GM12878 (cell line): Measurements from ENCODE around the gene ITGA8. TPM values are rescaled to one million over a fixed set of nuclear protein-coding genes. Genes with fewer than 3 reads are reported as not detected.

ENCODE experiments used
- ATAC-seq: fragments of 200-7000 bp; cut with Tn5 transposase; 3 replicates; pipeline ENCODE4 v1.9.1; 2020; ENCODE audit warnings: mild to moderate bottlenecking, moderate library complexity
- BruUV-seq: library from RNA; stranded (reverse); fragments of 400-500 nt; replicated peaks from 2 replicates; lab custom pipeline; 2021; lab: Mats Ljungman, UMichigan
- CTCF ChIA-PET: fragments of 300-600 bp; sonication (Branson Sonifier 250); formaldehyde crosslinking; extraction: SDS; loops from one replicate; lab custom pipeline; 2021; ENCODE audit warnings: inconsistent platforms; lab: Yijun Ruan, JAX
- POLR2A ChIA-PET: fragments of 350-600 bp; formaldehyde crosslinking; extraction: SDS; loops from one replicate; lab custom pipeline; 2021; ENCODE audit warnings: inconsistent platforms; lab: Charles Lee
- RAD21 ChIA-PET: fragments of 300-600 bp; sonication (Branson Sonifier 250); formaldehyde crosslinking; loops from one replicate; lab custom pipeline; 2023; ENCODE audit warnings: antibody characterized with exemption; ENCODE audit not compliant: unreplicated experiment; lab: Charles Lee
- SMC1A ChIA-PET: fragments of 300-600 bp; sonication (Branson Sonifier 250); formaldehyde crosslinking; loops from one replicate; lab custom pipeline; 2023; ENCODE audit not compliant: unreplicated experiment, uncharacterized antibody; lab: Charles Lee
- DNase-seq: peaks from one replicate; pipeline ENCODE4 v3.0.0-alpha.2; 2011; ENCODE audit warnings: low read depth, low spot score
- FAIRE-seq: peaks from 3 replicates; lab custom pipeline; 2011; peaks lifted over from hg19 to GRCh38; lab: Jason Lieb, UNC
- H2AFZ ChIP-seq: 2 replicates; pipeline ENCODE4 v1.6.0; 2011; ENCODE audit warnings: low read depth, low read length, control low read depth; ENCODE audit not compliant: control insufficient read depth
- H3K27ac ChIP-seq: 2 replicates; pipeline ENCODE4 v1.5.1; 2011; ENCODE audit warnings: control low read depth; ENCODE audit not compliant: control insufficient read depth, insufficient read depth
- H3K27me3 ChIP-seq, 2 experiments: replicated peaks in 1 of 2; 2 replicates each; pipeline versions ENCODE4 v1.6.0 to v1.6.1; 2011; ENCODE audit warnings: low read length in 1 of 2; ENCODE audit not compliant: control insufficient read depth in 2 of 2, insufficient read depth in 2 of 2
- H3K36me3 ChIP-seq, 2 experiments: 2 replicates each; pipeline ENCODE4 v1.5.1; 2011; ENCODE audit warnings: low read length in 1 of 2; ENCODE audit not compliant: control insufficient read depth in 2 of 2, insufficient read depth in 2 of 2
- H3K4me1 ChIP-seq: 2 replicates; pipeline ENCODE4 v1.6.1; 2011; ENCODE audit warnings: mild to moderate bottlenecking, low read length, moderate library complexity, mixed read lengths; ENCODE audit not compliant: control insufficient read depth, insufficient read depth
- H3K4me2 ChIP-seq: 2 replicates; pipeline ENCODE4 v1.6.0; 2011; ENCODE audit warnings: control low read depth; ENCODE audit not compliant: control insufficient read depth, insufficient read depth
- H3K4me3 ChIP-seq: fragments of 200-600 bp; sonication (generic); 2 replicates; pipeline ENCODE4 v1.5.1; 2016
- H3K79me2 ChIP-seq: 2 replicates; pipeline ENCODE4 v1.6.0; 2011; ENCODE audit warnings: low read length; ENCODE audit not compliant: control insufficient read depth, insufficient read depth
- H3K9ac ChIP-seq: 2 replicates; pipeline ENCODE4 v1.8.0; 2011; ENCODE audit warnings: low read length, control low read depth, mixed read lengths; ENCODE audit not compliant: control insufficient read depth, insufficient read depth
- H3K9me3 ChIP-seq: replicated peaks from 3 replicates; pipeline ENCODE4 v1.5.1; 2011; ENCODE audit warnings: mild to moderate bottlenecking, low read length; ENCODE audit not compliant: control insufficient read depth, insufficient read depth
- H4K20me1 ChIP-seq: 2 replicates; pipeline ENCODE4 v1.6.0; 2011; ENCODE audit not compliant: control insufficient read depth, insufficient read depth
- ASH2L ChIP-seq: fragments of 300-600, 200-600 bp; sonication (generic); IDR thresholded peaks from 2 replicates; pipeline ENCODE4 v1.6.1; 2017; ENCODE audit warnings: low read depth, mild to moderate bottlenecking, borderline replicate concordance
- BCL11A ChIP-seq: IDR thresholded peaks from 2 replicates; pipeline ENCODE4 v1.6.1; 2011; ENCODE audit warnings: low read depth, low read length
- DPF2 ChIP-seq: fragments of 450-650 bp; IDR thresholded peaks from 2 replicates; pipeline ENCODE4 v1.6.1; 2017; ENCODE audit warnings: mild to moderate bottlenecking
- HDAC2 ChIP-seq: fragments of 200-600 bp; sonication (generic); IDR thresholded peaks from 2 replicates; pipeline ENCODE4 v1.6.1; 2017
- POLR2A ChIP-seq: IDR thresholded peaks from 2 replicates; pipeline ENCODE4 v1.6.1; 2011; ENCODE audit warnings: low read depth, mild to moderate bottlenecking, low read length
- SMARCA5 ChIP-seq: fragments of 450-650 bp; IDR thresholded peaks from 2 replicates; pipeline ENCODE4 v1.6.1; 2017; ENCODE audit warnings: mild to moderate bottlenecking
- ZNF687 ChIP-seq: fragments of 450-650 bp; IDR thresholded peaks from 2 replicates; pipeline ENCODE4 v1.6.1; 2017; ENCODE audit warnings: mild to moderate bottlenecking, moderate library complexity
- in situ Hi-C: fragments of 300-500 bp; cut with MboI; formaldehyde crosslinking; loops from 9 replicates; pipeline ENCODE4 v1.14.3; 2018; ENCODE audit warnings: mixed read lengths
- intact Hi-C: fragments of 100-400 bp; cut with micrococcal nuclease; formaldehyde crosslinking; loops from one replicate; pipeline ENCODE4 v1.14.2; 2022; ENCODE audit not compliant: unreplicated experiment
- polyA plus RNA-seq, 11 experiments: library from polyadenylated mRNA; depleted of rRNA in 4 of 11; unstranded in 6 of 11; stranded (reverse) in 5 of 11; fragments of >200 nt; fragmentation: Nextera tagmentation in 4 of 11; fragmentation: Illumina TruSeq in 1 of 11; extraction: Ambion mirVana in 4 of 11; extraction: Trizol in 1 of 11; gene quantifications; 1 replicate in 1 of 11; 2 replicates in 10 of 11; pipeline versions ENCODE4 v1.2.1 to v1.2.3, GENCODE V29; 2011 to 2016; ENCODE audit warnings: inconsistent platforms in 2 of 11, missing spikeins in 2 of 11, low read depth in 1 of 11
- total RNA-seq, 4 experiments: library from RNA; depleted of rRNA in 3 of 4; stranded (reverse); fragments of >200 nt in 3 of 4; fragmentation: Illumina TruSeq in 1 of 4; extraction: Trizol in 1 of 4; gene quantifications; 2 replicates each; pipeline versions ENCODE4 v1.2.1 to v1.2.3, GENCODE V29; 2013 to 2021
- TF ChIP-seq, protein P1 (sequence below): fragments of 450-650 bp; IDR thresholded peaks from 2 replicates; pipeline ENCODE4 v1.6.1; 2016; ENCODE audit warnings: mild to moderate bottlenecking, moderate library complexity, borderline replicate concordance
- TF ChIP-seq, protein P2 (sequence below), 3 experiments: IDR thresholded peaks in 2 of 3; conservative IDR thresholded peaks in 1 of 3; 2 replicates each; pipeline ENCODE4 v1.5.1; 2011; ENCODE audit warnings: low read depth in 3 of 3, low read length in 3 of 3, mild to moderate bottlenecking in 3 of 3, control low read depth in 2 of 3, moderate library complexity in 2 of 3, inconsistent platforms in 1 of 3, mixed read lengths in 1 of 3; ENCODE audit not compliant: control insufficient read depth in 2 of 3, insufficient read depth in 1 of 3; ENCODE audit errors: extremely low read depth in 1 of 3
- TF ChIP-seq, protein P3 (sequence below): fragments of 450-650 bp; conservative IDR thresholded peaks from 2 replicates; pipeline ENCODE4 v1.6.1; 2017; ENCODE audit warnings: mild to moderate bottlenecking, moderate library complexity

Gene ITGA8
- total and polyA plus RNA-seq, 10 of the 15 experiments (the other 5 are each of a cell fraction or from before 2014, with no cell fraction given): 0.03 TPM; not detected in 9

- intact Hi-C loops: no loop called here
- SMC1A ChIA-PET: no interaction called here
- Histone ChIP-seq H3K36me3 (no peaks in the 10 kb centered on the region), H4K20me1 (no peaks in the 10 kb centered on the region), H2AFZ (no peak overlapping the region), H3K9me3 (no peaks in the 10 kb centered on the region), H3K27ac (no peak overlapping the region), H3K27me3 (no peaks in the 10 kb centered on the region; a peak in 1 of 4 replicates), H3K4me2 (no peak overlapping the region), H3K9ac (no peak overlapping the region), H3K4me1 (no peaks in the 10 kb centered on the region), H3K79me2 (no peaks in the 10 kb centered on the region), H3K4me3 (no peak overlapping the region)
- DNase-seq (no peak), FAIRE-seq (no peak), ATAC-seq (no peak)
- in situ Hi-C loops: no loop called here
- no TSS peak for BruUV-seq
- CTCF ChIA-PET: no interaction called here
- RAD21 ChIA-PET: no interaction called here
- POLR2A ChIA-PET: no interaction called here
- TF ChIP-seq ZNF687 (no peak), DPF2 (no peak), POLR2A (no peak), BCL11A (no peak), SMARCA5 (no peak), ASH2L (no peak), HDAC2 (no peak)
- TF ChIP-seq, protein P1, sequence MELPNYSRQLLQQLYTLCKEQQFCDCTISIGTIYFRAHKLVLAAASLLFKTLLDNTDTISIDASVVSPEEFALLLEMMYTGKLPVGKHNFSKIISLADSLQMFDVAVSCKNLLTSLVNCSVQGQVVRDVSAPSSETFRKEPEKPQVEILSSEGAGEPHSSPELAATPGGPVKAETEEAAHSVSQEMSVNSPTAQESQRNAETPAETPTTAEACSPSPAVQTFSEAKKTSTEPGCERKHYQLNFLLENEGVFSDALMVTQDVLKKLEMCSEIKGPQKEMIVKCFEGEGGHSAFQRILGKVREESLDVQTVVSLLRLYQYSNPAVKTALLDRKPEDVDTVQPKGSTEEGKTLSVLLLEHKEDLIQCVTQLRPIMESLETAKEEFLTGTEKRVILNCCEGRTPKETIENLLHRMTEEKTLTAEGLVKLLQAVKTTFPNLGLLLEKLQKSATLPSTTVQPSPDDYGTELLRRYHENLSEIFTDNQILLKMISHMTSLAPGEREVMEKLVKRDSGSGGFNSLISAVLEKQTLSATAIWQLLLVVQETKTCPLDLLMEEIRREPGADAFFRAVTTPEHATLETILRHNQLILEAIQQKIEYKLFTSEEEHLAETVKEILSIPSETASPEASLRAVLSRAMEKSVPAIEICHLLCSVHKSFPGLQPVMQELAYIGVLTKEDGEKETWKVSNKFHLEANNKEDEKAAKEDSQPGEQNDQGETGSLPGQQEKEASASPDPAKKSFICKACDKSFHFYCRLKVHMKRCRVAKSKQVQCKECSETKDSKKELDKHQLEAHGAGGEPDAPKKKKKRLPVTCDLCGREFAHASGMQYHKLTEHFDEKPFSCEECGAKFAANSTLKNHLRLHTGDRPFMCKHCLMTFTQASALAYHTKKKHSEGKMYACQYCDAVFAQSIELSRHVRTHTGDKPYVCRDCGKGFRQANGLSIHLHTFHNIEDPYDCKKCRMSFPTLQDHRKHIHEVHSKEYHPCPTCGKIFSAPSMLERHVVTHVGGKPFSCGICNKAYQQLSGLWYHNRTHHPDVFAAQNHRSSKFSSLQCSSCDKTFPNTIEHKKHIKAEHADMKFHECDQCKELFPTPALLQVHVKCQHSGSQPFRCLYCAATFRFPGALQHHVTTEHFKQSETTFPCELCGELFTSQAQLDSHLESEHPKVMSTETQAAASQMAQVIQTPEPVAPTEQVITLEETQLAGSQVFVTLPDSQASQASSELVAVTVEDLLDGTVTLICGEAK: no peak
- TF ChIP-seq, protein P2, sequence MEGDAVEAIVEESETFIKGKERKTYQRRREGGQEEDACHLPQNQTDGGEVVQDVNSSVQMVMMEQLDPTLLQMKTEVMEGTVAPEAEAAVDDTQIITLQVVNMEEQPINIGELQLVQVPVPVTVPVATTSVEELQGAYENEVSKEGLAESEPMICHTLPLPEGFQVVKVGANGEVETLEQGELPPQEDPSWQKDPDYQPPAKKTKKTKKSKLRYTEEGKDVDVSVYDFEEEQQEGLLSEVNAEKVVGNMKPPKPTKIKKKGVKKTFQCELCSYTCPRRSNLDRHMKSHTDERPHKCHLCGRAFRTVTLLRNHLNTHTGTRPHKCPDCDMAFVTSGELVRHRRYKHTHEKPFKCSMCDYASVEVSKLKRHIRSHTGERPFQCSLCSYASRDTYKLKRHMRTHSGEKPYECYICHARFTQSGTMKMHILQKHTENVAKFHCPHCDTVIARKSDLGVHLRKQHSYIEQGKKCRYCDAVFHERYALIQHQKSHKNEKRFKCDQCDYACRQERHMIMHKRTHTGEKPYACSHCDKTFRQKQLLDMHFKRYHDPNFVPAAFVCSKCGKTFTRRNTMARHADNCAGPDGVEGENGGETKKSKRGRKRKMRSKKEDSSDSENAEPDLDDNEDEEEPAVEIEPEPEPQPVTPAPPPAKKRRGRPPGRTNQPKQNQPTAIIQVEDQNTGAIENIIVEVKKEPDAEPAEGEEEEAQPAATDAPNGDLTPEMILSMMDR (IDR thresholded peaks at IDR 0.05 in 2 of 3, conservative IDR thresholded peaks at IDR 0.05 in 1 of 3; ENCODE audit: control insufficient read depth in 2 of 3, extremely low read depth in 1 of 3, insufficient read depth in 1 of 3, low read depth in 3 of 3, low read length in 3 of 3): no peak
- TF ChIP-seq, protein P3, sequence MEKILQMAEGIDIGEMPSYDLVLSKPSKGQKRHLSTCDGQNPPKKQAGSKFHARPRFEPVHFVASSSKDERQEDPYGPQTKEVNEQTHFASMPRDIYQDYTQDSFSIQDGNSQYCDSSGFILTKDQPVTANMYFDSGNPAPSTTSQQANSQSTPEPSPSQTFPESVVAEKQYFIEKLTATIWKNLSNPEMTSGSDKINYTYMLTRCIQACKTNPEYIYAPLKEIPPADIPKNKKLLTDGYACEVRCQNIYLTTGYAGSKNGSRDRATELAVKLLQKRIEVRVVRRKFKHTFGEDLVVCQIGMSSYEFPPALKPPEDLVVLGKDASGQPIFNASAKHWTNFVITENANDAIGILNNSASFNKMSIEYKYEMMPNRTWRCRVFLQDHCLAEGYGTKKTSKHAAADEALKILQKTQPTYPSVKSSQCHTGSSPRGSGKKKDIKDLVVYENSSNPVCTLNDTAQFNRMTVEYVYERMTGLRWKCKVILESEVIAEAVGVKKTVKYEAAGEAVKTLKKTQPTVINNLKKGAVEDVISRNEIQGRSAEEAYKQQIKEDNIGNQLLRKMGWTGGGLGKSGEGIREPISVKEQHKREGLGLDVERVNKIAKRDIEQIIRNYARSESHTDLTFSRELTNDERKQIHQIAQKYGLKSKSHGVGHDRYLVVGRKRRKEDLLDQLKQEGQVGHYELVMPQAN: no peak
Measured at GRCh38 chr10:15595260-15595659, 124.5 kb downstream of the ITGA8 start.
